ENCODE data around the gene C9orf50. TPM values are rescaled to one million over a fixed set of nuclear protein-coding genes. Genes with fewer than 3 reads are reported as not detected.

The C9orf50 gene
- total RNA-seq, 1 donor from 2014 or later = not detected

DNA sequence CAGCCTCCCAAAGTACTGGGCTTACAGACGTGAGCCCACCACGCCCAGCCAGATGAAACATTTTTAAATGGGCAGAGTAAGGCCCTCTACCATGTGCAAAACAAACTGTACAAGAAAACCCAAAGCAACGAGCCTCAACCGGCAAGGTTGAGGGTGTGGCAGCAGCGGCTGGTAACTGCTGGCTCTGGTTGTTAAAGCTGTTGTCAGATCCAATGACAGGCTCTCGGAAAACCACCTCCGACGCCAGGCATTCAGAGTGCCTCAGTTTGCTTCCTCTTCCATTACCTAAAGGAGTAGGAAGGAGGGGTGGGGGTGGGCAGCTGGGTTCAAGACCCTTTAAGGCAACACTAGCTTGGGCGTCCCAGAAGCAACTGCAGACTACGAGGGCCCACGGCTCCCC lies 23.5 kb upstream of the C9orf50 start:
- H3K27ac Mint-ChIP-seq = no peak overlapping the region
- H3K9me3 Mint-ChIP-seq = no peaks in the 10 kb centered on the region
- POLR2A ChIA-PET = no interaction called here
- no peak overlapping the region for H3K4me3 Mint-ChIP-seq
- peaks cover 2% of the 10 kb centered on the region for H3K36me3 Mint-ChIP-seq (ENCODE audit: low read depth)
- intact Hi-C loops (cut with micrococcal nuclease) = no loop called here
- CTCF ChIA-PET = interaction anchor here (1.1 kb wide), 1 partner anchor 93 kb away, joined by 3 read pairs; no protein-coding TSS in a partner anchor
- H3K4me1 Mint-ChIP-seq = peaks cover 16% of the 10 kb centered on the region
- TF ChIP-seq, protein P1, sequence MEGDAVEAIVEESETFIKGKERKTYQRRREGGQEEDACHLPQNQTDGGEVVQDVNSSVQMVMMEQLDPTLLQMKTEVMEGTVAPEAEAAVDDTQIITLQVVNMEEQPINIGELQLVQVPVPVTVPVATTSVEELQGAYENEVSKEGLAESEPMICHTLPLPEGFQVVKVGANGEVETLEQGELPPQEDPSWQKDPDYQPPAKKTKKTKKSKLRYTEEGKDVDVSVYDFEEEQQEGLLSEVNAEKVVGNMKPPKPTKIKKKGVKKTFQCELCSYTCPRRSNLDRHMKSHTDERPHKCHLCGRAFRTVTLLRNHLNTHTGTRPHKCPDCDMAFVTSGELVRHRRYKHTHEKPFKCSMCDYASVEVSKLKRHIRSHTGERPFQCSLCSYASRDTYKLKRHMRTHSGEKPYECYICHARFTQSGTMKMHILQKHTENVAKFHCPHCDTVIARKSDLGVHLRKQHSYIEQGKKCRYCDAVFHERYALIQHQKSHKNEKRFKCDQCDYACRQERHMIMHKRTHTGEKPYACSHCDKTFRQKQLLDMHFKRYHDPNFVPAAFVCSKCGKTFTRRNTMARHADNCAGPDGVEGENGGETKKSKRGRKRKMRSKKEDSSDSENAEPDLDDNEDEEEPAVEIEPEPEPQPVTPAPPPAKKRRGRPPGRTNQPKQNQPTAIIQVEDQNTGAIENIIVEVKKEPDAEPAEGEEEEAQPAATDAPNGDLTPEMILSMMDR (IDR thresholded peaks at IDR 0.05) = no peak
- ATAC-seq (ENCODE audit: low read depth) = no peak
- H3K27me3 Mint-ChIP-seq = no peaks in the 10 kb centered on the region
- no peak for DNase-seq

DNA sequence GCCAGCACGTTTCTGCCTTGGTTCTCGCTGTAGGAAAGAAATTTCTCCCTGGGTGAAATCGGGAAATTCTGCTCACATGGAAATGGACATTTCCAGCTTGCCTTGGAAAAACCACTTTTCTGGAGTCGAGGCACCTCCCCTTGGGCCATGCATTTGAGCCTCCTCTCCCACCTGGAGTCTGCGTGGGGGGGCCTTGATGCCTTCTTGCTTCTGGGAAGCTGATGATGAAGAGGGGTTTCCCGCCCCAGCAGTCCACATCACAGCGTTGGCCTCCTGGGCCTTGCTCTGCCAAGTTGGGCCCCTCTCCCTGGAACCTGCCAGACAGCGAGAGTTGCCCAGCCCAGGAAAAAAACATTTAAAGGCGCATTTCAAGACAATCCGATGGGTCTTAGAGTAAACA lies 22.8 kb upstream of the C9orf50 start:
- TF ChIP-seq, protein P1 (IDR thresholded peaks at IDR 0.05) = no peak
- H3K27ac Mint-ChIP-seq = no peak overlapping the region
- peaks cover 16% of the 10 kb centered on the region for H3K4me1 Mint-ChIP-seq
- H3K27me3 Mint-ChIP-seq = no peaks in the 10 kb centered on the region
- no peak overlapping the region for H3K4me3 Mint-ChIP-seq
- DNase-seq = no peak
- no peak for ATAC-seq (ENCODE audit: low read depth)
- peaks cover 3% of the 10 kb centered on the region for H3K36me3 Mint-ChIP-seq (ENCODE audit: low read depth)
- ChIA-PET CTCF (interaction anchor here (1.1 to 3.1 kb wide), 3 partner anchors 94 to 512 kb away, joined by 3 to 8 read pairs (median 3); no protein-coding TSS in a partner anchor), POLR2A (interaction anchor here (0.7 kb wide), 1 partner anchor 168 kb away, joined by 3 read pairs; no protein-coding TSS in a partner anchor)
- intact Hi-C loops (cut with micrococcal nuclease) = loop anchor here (2.0 kb wide), 1 partner anchor 93 kb away; no protein-coding TSS in a partner anchor
- no peaks in the 10 kb centered on the region for H3K9me3 Mint-ChIP-seq

DNA sequence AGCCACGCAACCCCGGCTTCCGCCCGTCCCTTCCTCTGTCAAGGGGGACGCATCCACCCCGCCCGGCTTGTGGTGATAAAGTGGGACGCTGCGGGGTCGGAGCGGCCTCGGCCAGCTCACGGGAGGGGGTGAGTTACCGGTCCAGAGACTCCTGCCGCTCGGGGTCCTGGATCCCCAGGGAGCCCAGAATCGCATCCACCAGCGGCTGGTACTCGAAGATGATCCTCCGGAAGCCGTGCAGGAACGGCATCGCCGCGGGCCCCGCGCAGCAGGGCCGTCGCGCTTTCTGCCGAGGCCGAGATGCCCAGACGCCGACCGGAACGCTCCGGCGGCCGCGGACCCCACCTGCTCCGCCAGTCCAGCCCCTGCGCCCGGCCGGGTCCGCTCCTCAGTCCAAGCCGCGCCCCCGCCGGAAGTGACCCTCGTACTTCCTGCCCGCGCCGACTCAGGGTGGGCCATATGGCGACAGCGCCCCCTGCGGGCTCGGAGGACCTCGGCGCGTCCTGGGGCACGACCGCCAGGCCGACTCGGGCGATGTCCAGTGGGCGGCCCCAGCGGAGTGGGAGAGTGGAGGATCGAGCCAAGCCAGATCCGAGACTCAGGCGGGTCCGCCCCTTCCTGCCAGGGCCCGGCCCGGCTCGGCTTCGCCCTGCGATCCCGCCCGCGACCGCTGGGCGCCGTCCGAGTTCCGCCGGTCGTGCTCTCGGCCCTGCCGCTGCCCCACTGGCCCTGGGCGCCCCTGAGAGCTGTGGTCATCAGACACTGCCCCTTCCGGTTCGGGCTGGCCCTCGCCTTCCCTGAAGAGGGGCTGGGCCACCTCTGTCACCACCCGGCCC lies 21.1 kb upstream of the C9orf50 start, which contains the start of gene ASB6:
ASB6 (minus strand) TSS at position 402 of the 836 bp plus-strand sequence; CDS start at position 250, 152 bp downstream.
- ChIA-PET CTCF (interaction anchor here (0.9 to 3.1 kb wide), 3 partner anchors 9 to 510 kb away, joined by 3 to 8 read pairs (median 5); no protein-coding TSS in a partner anchor), POLR2A (interaction anchor here (0.5 to 2.3 kb wide), 3 partner anchors 16 to 595 kb away, joined by 3 to 6 read pairs (median 3); partner anchors contain the start of gene NTMT1)
- H3K27me3 Mint-ChIP-seq = no peaks in the 10 kb centered on the region
- peak within 1 kb of the TSS; percentile 84 for H3K4me3 Mint-ChIP-seq
- H3K36me3 Mint-ChIP-seq (ENCODE audit: low read depth) = peaks cover 19% of the 10 kb centered on the region
- no peaks in the 10 kb centered on the region for H3K9me3 Mint-ChIP-seq
- DNase-seq = peak; percentile 100
- peak; percentile 97 for ATAC-seq (ENCODE audit: low read depth)
- H3K27ac Mint-ChIP-seq = peak within 1 kb of the TSS; percentile 75
- intact Hi-C loops (cut with micrococcal nuclease) = loop anchor here (1.0 to 2.0 kb wide), 7 partner anchors 16 to 502 kb away; partner anchors contain the start of genes NTMT1, TOR1A and TOR1B
- peaks cover 19% of the 10 kb centered on the region for H3K4me1 Mint-ChIP-seq
- TF ChIP-seq, protein P1 (IDR thresholded peaks at IDR 0.05) = peak; percentile 93

DNA sequence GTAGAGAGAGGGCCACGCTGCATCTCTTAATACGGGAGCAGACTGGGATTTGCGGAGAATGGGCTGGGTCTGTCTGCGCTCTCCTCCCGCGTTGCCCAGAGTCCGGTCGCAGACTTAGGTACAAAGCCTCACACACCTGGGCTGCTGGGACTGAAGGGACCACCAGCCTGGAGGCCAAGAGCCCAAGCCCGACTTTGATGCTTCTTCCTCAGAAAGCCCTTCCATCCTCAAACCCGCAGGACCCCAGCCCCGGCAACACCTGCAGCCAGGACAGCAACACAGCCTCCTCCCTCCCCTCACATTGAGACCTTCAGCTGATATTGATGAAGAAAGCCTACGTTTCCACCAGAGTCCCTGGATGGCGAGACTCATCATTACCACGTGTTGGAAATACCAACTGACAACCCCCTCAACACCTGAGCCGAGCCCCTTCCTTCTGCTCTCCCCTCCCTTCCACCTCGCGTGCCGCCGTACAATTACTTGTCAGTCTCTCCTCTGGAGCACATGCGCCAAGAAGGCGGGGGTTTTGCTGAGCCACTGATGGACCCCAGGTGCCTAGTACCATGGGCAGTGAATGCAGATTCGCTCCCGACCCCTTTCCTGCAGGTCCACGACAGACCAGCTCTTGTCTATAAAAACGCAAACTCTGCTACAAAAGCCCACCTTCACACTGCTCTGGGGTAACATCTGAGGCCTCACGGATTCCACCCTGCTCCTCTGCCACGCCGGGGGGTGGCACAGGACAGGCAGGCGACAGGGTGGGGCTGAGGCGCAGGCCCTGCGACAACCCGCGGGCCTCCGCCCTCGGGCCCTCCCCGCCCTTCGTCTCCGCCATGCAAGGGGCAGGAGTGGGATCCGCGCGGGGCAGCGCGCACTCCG lies 20.2 kb upstream of the C9orf50 start:
- H3K9me3 Mint-ChIP-seq = no peaks in the 10 kb centered on the region
- peak overlapping the region; percentile 84 for H3K4me3 Mint-ChIP-seq
- no peak overlapping the region for H3K27ac Mint-ChIP-seq
- TF ChIP-seq, protein P1 (IDR thresholded peaks at IDR 0.05) = no peak
- POLR2A ChIA-PET = interaction anchor here (1.1 to 2.3 kb wide), 2 partner anchors 15 to 16 kb away, joined by 3 to 6 read pairs; partner anchors contain the start of gene NTMT1
- H3K4me1 Mint-ChIP-seq = peaks cover 19% of the 10 kb centered on the region
- H3K36me3 Mint-ChIP-seq (ENCODE audit: low read depth) = peaks cover 20% of the 10 kb centered on the region
- no peaks in the 10 kb centered on the region for H3K27me3 Mint-ChIP-seq
- CTCF ChIA-PET = interaction anchor here (1.3 to 3.1 kb wide), 2 partner anchors 17 to 509 kb away, joined by 3 to 8 read pairs; no protein-coding TSS in a partner anchor
- ATAC-seq (ENCODE audit: low read depth) (no peak), DNase-seq (no peak)
- intact Hi-C loops (cut with micrococcal nuclease) = no loop called here
